COLO668 (cell line): ENCODE data around the gene PTTG1.
A peak's percentile ranks its signal among the peaks of the same experiment; 100 is the strongest.

Source experiments
- DNase-seq: peaks from one replicate; lab custom pipeline; 2025; ENCODE audit not compliant: unreplicated experiment; lab: John Stamatoyannopoulos, UW

The PTTG1 gene

DNA sequence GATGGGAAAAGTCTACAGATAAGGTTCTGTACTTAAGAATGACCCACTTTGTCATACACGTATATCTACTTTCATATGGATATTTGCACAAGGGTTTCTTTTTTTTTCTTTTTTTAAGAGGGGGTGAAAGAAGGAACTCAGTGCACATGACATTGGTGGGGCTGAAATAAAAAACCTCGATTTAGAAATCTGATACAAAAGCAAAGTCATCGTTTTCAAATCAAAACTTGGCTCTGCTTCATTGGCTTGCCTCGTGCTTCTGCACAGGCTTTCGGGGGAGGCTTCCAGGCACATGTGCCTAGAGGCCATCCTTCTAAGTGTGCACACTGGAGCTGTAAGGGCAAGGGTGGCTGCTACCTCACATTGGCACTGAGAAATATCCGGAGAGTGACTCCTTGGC lies 31.1 kb downstream of the PTTG1 start:
- no peak for DNase-seq

DNA sequence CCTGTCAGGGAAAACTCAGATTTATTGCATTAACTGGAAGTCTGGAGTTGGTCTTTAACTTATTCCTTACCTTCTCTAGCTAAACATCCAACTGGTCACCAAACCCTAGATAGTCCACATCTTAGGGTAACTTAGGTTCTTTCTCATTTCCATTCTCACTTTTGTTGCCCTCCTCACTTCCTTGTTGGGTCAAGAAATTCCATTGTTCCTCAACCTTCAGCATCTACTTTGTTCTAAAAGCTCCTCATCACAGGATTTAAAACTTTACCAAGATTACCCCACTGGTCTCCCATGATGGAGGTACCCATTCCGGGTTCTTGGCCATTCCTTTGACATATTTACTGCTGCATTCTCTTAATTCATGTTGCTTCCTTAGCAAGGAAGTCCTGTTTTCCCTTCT lies 32.1 kb downstream of the PTTG1 start:
- no peak for DNase-seq

DNA sequence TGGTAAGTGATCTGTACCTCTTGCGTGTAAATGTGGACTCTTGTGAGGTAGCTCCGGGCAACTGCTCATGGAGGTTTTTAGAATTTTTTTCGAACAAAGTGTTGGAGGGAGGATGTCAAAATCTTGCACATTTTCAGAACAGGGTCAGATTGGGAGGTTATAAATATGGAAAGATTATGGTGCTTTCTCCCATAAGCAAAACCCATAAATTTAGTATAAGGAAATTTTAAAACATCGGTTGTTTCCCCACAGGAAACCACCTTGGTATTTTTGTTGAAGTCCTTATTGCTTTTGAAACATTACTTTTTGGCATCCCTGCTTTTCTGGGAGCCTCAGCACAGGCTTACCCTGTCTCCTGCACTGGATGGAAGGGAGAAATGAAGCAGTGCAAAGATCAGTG lies 33.9 kb downstream of the PTTG1 start:
- DNase-seq = no peak

DNA sequence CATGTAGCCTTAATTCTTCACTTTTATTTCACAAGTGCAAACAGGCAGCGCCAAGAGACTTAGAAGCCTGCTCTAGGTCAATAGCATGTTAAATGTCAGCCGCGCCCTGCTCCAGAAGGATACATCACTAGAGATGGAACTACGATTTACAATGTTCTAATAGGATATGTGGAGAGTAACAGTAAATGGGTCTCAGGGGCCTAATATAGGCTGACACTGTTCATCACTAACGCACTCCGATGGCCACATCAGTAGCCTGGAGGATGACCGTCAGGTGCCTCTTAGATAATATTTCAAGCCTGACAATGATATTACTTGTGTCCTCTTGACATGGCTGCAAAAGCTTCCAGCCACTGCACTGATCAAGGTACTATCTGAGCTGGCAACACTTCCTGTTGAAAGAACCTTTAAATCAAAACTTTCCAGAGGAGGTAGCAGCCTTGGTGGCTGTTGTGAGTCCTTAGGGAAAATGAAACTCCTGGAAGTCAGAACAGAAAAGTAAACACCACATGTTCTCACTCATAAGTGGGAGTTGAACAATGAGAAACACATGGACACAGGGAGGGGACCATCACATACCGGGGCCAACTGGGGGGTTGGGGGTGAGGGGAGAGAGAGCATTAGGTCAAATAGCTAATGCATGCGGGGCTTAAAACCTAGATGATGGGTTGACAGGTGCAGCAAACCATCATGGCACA lies 35.0 kb downstream of the PTTG1 start:
- no peak for DNase-seq

DNA sequence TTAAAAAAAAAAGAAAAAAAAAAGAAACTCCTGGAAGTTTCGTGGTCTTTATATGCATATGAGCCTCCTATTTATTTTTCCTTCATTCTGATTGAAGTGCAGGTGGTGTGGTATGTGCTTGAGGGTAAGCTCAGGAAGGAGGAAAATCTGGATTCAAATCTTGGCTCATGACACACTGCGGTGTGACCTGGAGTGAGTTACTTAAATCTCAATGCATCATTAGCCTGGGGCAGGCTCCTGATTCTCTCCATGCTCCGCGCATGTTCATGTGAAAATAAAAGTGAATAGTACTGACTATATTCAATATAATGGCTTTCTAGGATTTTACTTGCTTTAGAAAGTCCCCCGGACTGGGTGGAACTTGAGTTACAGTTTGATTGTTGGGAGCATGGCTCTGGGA lies 35.6 kb downstream of the PTTG1 start:
- DNase-seq = no peak

DNA sequence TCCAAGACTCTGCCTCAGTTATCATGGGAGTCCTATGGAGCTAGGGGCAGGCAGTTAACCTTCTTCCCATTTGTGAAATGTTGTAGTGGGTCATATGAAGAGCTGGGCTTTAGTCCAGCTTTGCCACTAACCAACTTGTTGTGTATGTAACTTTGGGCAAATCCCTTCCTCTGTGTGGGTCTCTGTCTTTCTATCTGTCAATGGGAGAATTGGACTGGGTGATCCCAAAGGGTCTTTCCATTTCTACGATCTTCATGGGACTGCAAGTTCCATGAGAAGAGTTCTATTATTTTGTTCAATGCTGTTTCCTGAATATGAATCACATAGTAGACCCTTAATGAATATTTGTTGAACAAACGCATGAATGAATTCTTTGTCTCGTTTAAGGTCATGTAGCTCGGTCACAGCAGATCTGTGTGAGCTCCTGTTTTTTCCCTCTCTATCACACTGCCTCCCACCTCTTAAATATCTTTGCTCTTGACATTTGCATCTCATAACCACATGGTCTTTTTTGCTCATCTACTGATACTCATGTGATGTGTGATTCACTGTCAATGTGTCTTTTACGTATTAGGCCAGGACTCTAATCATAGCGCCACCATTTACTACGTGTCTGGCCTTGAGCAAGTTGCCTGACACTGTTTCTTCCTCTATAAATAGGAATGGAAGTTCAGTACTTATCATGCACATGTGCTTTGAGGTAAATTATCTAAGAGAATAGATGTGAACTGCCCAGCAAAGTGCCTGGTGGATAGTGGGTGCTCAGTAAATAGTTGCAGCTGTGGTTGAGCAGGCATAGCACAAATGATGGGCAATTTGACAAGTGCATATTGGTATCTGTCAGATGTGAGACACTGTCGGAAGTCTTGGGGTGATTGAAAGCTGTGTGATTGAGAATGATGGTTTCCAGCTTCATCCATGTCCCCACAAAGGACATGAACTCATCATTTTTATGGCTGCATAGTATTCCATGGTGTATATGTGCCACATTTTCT lies 37.4 kb downstream of the PTTG1 start:
- DNase-seq = no peak

DNA sequence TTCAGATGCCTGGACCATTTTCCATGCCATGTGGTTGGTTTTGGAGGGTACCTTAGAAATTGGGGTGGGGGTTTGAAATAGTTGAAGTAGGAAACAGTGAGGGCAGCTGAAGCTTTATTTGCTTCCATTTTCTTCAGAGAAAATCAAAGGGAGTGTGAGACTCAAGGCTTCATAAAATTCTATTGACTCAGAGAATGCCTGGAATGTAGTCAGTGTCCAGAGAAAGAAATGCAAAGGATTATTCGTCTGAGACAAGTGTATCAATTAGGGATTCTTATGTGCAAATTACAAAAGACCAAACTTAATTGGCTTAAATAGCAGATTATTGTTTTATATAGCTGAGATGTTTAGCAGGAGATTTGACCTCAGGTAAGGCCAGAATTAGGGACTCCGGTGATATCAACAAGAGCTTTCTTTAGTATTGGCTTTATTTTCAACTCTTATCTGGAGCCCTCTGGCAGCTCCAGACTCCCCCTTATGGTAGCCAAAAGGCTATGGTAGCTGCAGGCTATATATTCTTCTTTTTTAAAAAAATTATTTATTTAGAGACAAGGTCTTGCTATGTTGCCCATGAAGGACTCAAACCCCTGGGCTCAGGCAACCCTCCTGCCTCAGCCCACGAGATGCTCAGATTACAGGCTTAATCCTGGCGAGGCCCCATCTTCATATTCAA lies 38.9 kb downstream of the PTTG1 start:
- no peak for DNase-seq

DNA sequence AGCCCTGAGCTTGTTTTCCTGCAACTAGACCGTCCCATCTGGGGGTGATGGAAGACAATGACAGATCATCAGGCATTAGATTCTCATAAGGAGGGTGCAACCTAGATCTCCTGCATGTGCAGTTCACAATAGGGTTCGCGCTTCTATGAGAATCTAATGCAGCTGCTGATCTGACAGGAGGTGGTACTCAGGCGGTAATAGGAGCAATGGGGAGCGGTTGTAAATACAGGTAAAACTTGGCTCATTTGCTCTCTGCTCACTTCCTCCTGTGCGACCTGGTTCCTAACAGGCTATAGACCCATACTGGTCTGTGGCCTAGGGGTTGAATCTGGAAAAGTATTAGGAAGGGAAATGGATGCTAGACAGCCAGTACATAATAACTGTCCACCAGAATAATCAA lies 39.7 kb downstream of the PTTG1 start:
- DNase-seq = no peak

DNA sequence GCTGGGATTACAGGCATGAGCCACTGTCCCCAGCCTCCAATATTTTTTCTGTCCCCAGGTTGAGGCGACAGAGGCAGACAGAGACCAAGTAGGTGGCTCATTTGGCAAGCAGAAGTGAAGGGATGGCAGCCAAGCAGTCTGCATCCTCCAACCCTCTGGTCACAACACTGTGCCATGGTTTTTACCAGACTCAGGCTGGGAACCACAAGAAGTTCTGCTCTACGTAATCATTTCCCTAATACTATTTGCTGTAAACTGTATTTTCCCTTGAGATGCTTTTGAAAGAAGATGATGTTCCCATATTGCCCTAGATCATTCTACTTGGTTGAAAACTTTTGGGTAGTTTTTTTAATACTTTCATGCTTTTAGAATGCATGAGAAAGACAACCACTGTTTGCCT lies 40.5 kb downstream of the PTTG1 start:
- DNase-seq = no peak

DNA sequence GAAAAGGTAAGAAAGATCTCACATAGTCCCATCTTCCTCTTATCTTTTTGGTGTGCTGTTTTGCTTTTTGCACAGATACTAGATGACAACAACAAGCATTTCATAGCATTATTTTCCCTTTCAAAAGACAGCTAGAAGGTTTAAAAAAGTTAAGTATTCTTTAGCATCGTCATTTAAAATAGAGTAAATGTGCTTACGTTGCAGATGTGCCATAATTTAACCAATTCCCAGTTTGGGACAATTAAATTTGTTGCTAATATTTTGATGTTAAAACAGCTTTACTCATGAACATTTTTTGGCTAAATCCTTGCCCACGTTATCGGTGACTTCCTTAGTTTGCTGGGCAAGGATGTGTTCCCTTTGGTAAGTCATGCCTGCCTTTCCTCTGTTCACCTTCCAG lies 41.6 kb downstream of the PTTG1 start:
- DNase-seq = no peak

DNA sequence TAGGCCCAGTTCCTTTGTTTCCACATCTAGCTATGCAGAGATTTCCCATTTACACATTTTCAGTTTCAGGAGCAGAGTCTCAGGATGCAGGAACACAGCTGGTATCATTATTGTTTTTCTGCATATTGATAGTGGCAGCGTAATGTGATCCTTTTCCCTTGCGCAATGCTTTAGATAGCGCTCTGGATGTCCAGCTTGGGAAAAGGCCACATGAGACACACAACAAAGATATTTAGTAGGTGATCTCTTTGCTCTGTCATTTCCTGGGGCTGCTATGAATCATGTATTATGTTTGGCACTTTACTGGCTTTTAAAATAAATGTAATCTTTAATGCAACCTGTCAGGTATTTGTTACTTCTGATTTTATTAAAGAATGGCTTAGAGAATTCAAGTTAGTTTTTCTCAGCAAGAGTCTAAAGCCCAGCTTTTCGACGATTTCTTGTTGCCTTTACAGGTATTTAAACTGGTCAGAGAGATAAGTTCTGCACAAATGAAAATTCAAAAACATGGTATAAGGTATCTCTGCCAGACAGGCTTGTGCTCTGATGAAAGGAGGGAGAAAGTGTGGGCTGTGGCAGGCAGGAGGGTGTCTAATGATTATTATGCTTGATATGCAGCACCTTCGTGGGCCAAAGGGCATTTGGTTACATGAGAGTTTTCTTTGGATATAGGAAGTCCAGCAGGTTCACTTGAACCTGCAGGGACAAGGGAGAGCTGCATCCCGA lies 42.2 kb downstream of the PTTG1 start:
- DNase-seq = peak; percentile 1

DNA sequence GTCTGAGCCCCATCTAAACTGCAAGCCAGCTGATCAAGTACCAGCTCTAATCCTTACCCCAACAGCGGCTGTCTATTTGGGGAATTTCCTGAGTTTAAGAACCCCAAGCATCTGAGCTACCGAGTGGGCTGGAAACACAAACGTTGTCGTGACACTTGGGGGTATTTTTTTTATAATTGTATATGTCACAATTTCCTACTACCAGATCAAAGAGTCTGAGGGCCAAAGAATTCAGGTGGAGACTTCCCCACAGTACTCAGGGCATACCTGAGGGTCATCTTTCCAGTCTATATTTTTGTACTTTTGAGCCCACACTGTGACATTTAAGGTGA lies 42.8 kb downstream of the PTTG1 start:
- no peak for DNase-seq

DNA sequence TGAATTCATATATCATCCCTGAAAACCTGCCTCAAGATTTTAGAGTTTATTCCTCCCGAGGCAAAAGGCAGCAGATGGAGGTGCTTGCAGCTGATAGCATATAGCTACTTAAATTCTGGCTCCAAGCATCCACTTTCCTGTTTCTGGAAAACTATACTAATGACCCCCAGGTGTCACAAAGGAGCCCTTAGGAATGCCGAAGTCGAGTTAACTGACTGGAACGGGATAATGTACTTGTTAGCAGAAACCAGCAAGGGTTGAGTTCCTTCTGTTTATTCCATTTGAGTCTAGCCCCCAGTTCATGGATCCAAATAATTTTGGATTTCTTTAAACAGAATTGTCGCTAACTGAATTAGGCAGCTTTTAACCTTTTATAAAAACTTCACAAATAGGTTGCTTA lies 44.5 kb downstream of the PTTG1 start:
- no peak for DNase-seq

DNA sequence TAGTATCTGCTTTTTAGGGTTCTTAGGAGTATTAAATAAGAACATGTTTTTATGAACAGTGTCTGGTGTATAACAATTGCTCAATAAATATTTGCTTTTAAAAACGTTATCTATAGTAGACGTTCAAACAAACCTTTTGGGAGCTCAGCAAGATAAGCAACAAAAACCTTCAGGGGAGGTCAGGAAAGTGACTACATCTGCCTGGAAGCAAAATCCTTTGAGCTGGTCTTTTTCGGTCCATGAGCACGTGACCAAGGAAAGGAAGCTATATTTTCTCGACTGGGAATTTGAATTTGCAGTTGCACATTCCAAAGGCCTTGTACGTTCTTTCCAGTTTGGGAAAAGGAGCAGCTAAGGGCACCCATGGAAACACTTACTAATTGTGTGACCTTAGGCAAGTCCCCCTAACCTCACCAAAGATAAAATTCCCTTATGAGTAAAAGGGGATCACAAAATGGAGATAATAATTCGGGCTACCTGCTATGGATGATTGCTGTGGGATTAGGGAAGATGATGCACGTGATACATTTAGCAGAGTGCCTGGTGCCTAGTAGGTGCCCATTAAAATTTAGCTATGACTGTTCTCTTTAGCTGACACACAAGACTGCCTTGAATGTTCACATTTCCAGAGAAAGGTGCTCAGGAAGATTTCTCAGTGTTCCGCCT lies 45.4 kb downstream of the PTTG1 start:
- no peak for DNase-seq

DNA sequence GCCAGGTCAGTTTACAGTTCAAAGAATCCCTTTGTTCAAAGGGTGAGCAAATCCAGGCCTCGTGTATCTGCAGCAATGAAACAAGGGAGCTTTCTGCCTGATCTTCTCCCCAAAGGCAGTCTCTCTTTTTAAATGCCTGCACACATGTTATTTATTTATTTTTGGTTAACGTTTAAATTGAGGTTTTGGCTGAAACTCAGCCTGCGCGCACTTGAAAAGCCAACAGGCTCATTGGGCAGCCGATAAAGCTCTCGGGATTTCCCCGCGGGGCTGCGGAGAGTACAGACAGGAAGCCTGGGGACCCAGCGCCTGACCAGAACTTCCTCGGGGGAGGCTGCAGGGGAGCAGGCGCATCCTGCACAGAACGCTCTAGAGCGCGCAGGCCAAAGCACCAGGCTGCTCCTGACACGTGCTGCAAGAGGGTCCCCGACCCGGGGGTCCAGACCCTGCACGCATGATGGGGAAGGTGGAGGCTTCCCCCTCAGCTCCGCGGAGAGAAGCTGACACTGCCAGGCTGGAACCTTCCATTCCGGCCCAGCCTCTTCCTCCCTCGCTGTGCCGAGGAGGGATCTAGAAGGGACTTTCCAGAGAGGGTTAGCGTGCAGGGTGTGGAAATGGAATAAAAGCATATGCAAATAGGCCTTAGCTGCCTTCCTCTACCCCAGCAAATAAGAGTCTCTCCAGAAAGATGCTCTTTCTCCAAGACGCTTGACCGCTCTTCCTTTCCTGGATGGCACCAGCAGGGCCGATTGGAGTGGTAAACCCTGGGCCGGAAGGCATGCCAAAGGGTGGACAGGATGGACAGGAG lies 46.1 kb downstream of the PTTG1 start:
- DNase-seq = peak; percentile 53

DNA sequence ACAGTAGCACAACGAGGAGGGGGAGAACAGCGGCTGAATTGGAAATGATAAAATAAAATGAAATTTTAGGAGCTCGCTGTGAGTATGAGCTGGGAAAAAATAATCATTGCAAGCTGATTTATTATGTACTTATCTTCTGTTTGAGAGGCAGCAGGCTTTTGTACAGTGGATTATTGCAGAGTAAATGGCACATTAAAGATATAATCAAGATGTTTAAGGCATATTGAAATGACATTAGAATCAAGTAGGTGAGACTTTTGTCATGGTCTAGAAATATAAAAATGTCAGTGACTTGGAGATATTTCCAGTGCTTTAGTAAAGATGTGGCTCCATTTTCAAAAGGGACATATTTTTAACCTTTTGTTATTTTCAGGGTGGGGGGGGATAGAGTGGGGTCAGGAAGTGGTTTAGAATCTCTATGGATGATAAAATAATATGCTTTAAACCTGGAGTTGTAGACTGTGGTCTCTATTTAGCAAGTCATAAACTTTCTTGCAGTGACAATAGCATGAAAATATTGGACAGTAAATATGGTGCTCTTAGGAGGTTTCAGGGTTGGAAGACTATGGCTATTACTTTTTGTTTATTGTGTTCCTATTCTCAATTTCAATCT lies 46.8 kb downstream of the PTTG1 start:
- DNase-seq = no peak

DNA sequence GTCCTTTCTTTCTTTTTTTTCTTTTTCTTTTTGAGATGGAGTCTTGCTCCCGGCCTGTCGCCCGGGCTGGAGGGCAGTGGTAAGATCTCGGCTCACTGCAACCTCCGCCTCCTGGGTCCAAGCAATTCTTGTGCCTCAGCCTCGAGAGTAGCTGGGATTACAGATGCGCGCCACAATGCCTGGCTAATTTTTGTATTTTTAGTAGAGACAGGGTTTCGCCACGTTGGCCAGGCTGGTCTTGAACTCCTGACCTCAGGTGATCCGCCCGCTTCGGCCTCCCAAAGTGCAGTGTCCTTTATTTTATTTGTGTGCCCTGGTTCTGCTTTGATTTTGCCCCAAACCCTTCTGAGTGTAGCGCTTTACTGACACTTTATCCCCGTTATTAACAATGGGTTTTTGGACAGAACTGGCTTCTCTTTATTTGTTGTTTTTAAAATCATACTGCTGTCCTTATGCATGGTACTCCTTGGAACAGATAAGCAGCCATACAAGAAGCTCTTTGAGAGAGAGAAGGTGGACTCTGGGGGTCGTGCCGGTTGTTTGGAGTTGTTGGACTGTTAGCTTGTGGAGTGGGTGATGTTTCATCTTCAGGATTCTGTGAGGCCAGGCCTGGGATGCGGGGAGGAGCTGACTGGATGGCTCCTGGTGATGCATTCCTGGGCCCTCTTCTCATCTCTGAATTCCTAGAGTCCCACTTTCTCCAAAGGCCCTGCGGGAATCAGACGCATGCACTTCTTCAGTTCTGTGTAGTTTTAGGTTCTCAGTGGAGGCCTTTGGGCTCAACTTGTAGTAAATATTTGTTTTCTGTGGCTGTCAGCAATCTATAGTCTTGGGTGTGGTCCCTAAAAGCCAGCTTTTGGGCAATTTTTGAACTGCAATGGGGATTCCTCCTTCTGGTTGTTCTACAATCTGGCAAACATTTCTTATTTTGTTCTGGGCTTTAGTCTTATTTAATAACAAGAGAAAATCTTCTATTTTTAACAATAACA lies 47.8 kb downstream of the PTTG1 start:
- DNase-seq = no peak
